GM12872 (cell line): ENCODE measurements around the gene RBX1.

ENCODE experiments used
- CTCF ChIP-seq: IDR thresholded peaks from 3 replicates; pipeline ENCODE4 v1.5.1; 2011; ENCODE audit warnings: low read depth, mild to moderate bottlenecking, low read length, moderate library complexity; ENCODE audit not compliant: insufficient read depth

RBX1 gene

GRCh38 chr22:40997520-40997919 lies 46.3 kb downstream of the RBX1 start:
- no peak for TF ChIP-seq CTCF

GRCh38 chr22:41000040-41000565 lies 48.9 kb downstream of the RBX1 start:
- no peak for TF ChIP-seq CTCF

GRCh38 chr22:41000941-41001721 lies 50.0 kb downstream of the RBX1 start:
- TF ChIP-seq CTCF: no peak

- TF ChIP-seq CTCF: no peak
Measured at GRCh38 chr22:41001722-41002122, 50.5 kb downstream of the RBX1 start.

GRCh38 chr22:41003066-41003465 lies 51.9 kb downstream of the RBX1 start:
- TF ChIP-seq CTCF: no peak

GRCh38 chr22:41003976-41004375 lies 52.8 kb downstream of the RBX1 start:
- no peak for TF ChIP-seq CTCF

GRCh38 chr22:41009222-41009948 lies 58.2 kb downstream of the RBX1 start:
- TF ChIP-seq CTCF: no peak
